Spleen (tissue), 11 donors: Measurements from ENCODE around the gene SF3B4. TPM values are rescaled to one million over a fixed set of nuclear protein-coding genes. Genes with fewer than 3 reads are reported as not detected.

Experiments used
- DNase-seq: peaks from one replicate; pipeline ENCODE4 v3.0.0-alpha.2; 2020
- H3K27ac ChIP-seq, 8 donors: fragments of 200-600 bp; sonication (generic) in 7 of 8; 1 replicate in 4 of 8; 2 replicates in 4 of 8; pipeline versions ENCODE4 v1.5.0 to v1.8.0; 2016 to 2021; ENCODE audit warnings: inconsistent platforms in 4 of 8, mild to moderate bottlenecking in 4 of 8, moderate library complexity in 1 of 8
- H3K27me3 ChIP-seq, 7 donors: fragments of 200-600 bp; sonication (generic) in 6 of 7; replicated peaks in 1 of 7; 1 replicate in 4 of 7; 2 replicates in 3 of 7; pipeline versions ENCODE4 v1.5.0 to v1.8.0; 2016 to 2021; ENCODE audit warnings: inconsistent platforms in 3 of 7, mild to moderate bottlenecking in 1 of 7
- H3K36me3 ChIP-seq, 6 donors: fragments of 200-600 bp; sonication (generic) in 5 of 6; 1 replicate in 4 of 6; 2 replicates in 2 of 6; pipeline versions ENCODE4 v1.5.0 to v1.8.0; 2016 to 2021; ENCODE audit warnings: inconsistent platforms in 2 of 6
- H3K4me1 ChIP-seq, 6 donors: fragments of 200-600 bp; sonication (generic) in 5 of 6; 1 replicate in 3 of 6; 2 replicates in 3 of 6; pipeline versions ENCODE4 v1.5.0 to v1.8.0; 2016 to 2021; ENCODE audit warnings: inconsistent platforms in 3 of 6
- H3K4me3 ChIP-seq, 8 donors: fragments of 200-600 bp; sonication (generic) in 7 of 8; 1 replicate in 4 of 8; 2 replicates in 4 of 8; pipeline versions ENCODE4 v1.5.0 to v1.8.0; 2016 to 2021; ENCODE audit warnings: inconsistent platforms in 4 of 8, mild to moderate bottlenecking in 4 of 8, moderate library complexity in 2 of 8
- H3K9me3 ChIP-seq, 8 donors: fragments of 200-600 bp; sonication (generic) in 7 of 8; 1 replicate in 4 of 8; 2 replicates in 4 of 8; pipeline versions ENCODE4 v1.5.0 to v1.8.0; 2016 to 2021; ENCODE audit warnings: inconsistent platforms in 4 of 8
- CTCF ChIP-seq, 11 experiments: fragments of 200-600 bp in 7 of 11; fragments of 450-650 bp in 4 of 11; sonication (generic) in 4 of 11; IDR thresholded peaks in 8 of 11; conservative IDR thresholded peaks in 3 of 11; 1 replicate in 7 of 11; 2 replicates in 4 of 11; pipeline versions ENCODE4 v1.4.0 to v1.8.0; 2016 to 2021; ENCODE audit warnings: antibody characterized with exemption in 11 of 11, inconsistent platforms in 4 of 11, mild to moderate bottlenecking in 1 of 11
- POLR2A ChIP-seq, 3 donors: fragments of 450-650 bp; IDR thresholded peaks; one replicate each; pipeline ENCODE4 v1.5.1; 2017; ENCODE audit warnings: antibody characterized with exemption in 3 of 3, mild to moderate bottlenecking in 1 of 3
- POLR2AphosphoS5 ChIP-seq, 3 donors: sonication (generic); formaldehyde crosslinking; IDR thresholded peaks; one replicate each; pipeline ENCODE4 v1.5.1; 2017; ENCODE audit warnings: antibody characterized with exemption in 3 of 3
- WGBS, 5 donors: extraction: QIAGEN DNeasy Blood & Tissue Kit in 3 of 5; methylation state at CpG; one replicate each; pipeline versions ENCODE4 v1.1.5 to v1.1.7; 2013 to 2018; 5-methylcytosine and 5-hydroxymethylcytosine counted together
- intact Hi-C: fragments of 100-400 bp; cut with DNase I; formaldehyde crosslinking; loops from one replicate; pipeline ENCODE4 v1.15.0; 2023; ENCODE audit warnings: low total_unique reads
- polyA plus RNA-seq, 3 donors: library from polyadenylated mRNA; stranded (reverse); fragments of 200-250 nt; gene quantifications; one replicate each; pipeline ENCODE4 v1.2.1, GENCODE V29; 2013
- total RNA-seq, 7 donors: library from RNA; depleted of rRNA in 3 of 7; stranded (reverse); fragments of >200 nt in 3 of 7; fragmentation: NEBNext Ultra II Directional in 4 of 7; extraction: Animal tissue kit (Norgen Biotek cat#: 25700) in 4 of 7; gene quantifications; one replicate each; pipeline versions ENCODE4 v1.1.0 to v1.2.1, GENCODE V29; 2016 to 2021
- donor health status: healthy with polysubstance abuse.
- donor health status: DM: no; HTN: no; CAD: no; lungs with moderate emphysema.
- donor health status: DM: no; HTN: no; CAD: no.
- donor health status: Bipolar disorder and iron deficiency.
- donor health status: healthy.
- donor health status: DM: no; HTN: no; CAD: no.
- donor health status: DM: yes; HTN: yes; CAD: no.

Gene SF3B4
- total and polyA plus RNA-seq, 10 donors, result 17.6 to 43.8 (median 28.5) TPM

DNA sequence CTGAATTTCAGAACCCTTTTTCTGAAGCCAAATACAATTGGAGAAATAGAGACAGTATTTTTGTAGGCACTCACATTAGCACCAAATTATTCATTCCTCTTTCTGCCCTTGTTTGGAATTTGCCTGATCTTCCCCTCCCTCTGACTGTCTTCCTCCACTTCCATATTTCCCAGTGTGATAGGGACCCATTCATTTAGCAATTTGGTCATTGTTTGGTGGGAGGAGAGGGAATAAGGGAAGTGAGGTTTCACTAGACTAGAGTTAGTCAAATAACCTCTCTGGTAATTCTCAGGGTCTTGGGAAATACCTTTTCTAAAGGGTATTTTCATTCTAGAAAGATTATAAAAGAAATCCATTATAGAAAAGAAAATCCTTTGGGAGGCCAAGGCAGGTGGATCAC lies 40.0 kb upstream of the SF3B4 start:
- TF ChIP-seq POLR2A (IDR thresholded peaks at IDR 0.05) (no peak), POLR2AphosphoS5 (IDR thresholded peaks at IDR 0.05) (no peak), CTCF (IDR thresholded peaks at IDR 0.05 in 8 of 11, conservative IDR thresholded peaks at IDR 0.05 in 3 of 11) (no peak)
- no peak for DNase-seq
- H3K27ac ChIP-seq, result no peak overlapping the region
- H3K36me3 ChIP-seq, result peaks cover 0 to 84% (median 46%) of the 10 kb centered on the region in 6 donors
- intact Hi-C loops, result no loop called here
- H3K4me3 ChIP-seq, result no peak overlapping the region
- H3K9me3 ChIP-seq, result no peaks in the 10 kb centered on the region
- H3K27me3 ChIP-seq, result no peaks in the 10 kb centered on the region
- H3K4me1 ChIP-seq, result peaks cover 0 to 9% (median under 1%) of the 10 kb centered on the region in 6 donors

- H3K27me3 ChIP-seq, result no peaks in the 10 kb centered on the region
- TF ChIP-seq CTCF (IDR thresholded peaks at IDR 0.05 in 8 of 11, conservative IDR thresholded peaks at IDR 0.05 in 3 of 11), result no peak
- no peak for TF ChIP-seq POLR2AphosphoS5 (IDR thresholded peaks at IDR 0.05)
- no peak for TF ChIP-seq POLR2A (IDR thresholded peaks at IDR 0.05)
- no peak overlapping the region for H3K4me3 ChIP-seq
- 88 to 95% (median 91%) methylated on average over 3 of the region's 3 CpGs for WGBS, 5 donors
- peaks cover 5 to 15% (median 7%) of the 10 kb centered on the region in 6 donors for H3K4me1 ChIP-seq
- no peak overlapping the region for H3K27ac ChIP-seq
- H3K36me3 ChIP-seq, result peaks cover 0 to 78% (median 46%) of the 10 kb centered on the region in 6 donors
- no peak for DNase-seq
- intact Hi-C loops, result no loop called here
- H3K9me3 ChIP-seq, result no peaks in the 10 kb centered on the region
Measured at GRCh38 chr1:149967041-149967440, 39.4 kb upstream of the SF3B4 start.

DNA sequence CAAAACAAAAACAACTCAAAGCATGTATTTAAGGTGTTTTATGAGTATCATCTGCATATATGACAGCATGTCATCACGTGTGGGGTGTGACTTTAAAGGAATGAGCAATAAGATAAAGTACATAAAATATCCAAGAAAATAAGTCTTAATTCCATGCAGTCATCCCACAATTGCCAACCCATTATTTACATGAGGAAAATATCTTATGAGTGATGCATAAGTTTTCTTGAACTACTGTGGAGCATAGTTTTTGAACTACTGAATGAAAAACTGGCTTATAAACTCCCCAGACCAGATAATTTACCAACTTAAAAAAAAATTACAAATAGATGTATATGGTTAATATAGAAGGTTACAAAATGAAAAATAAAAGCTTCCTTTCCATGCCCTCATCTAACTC lies 38.8 kb upstream of the SF3B4 start:
- Histone ChIP-seq H3K4me1 (peaks cover 8 to 20% (median 11%) of the 10 kb centered on the region in 6 donors), H3K27me3 (no peaks in the 10 kb centered on the region), H3K4me3 (no peak overlapping the region), H3K27ac (no peak overlapping the region), H3K9me3 (no peaks in the 10 kb centered on the region), H3K36me3 (peaks cover 0 to 72% (median 42%) of the 10 kb centered on the region in 6 donors)
- TF ChIP-seq POLR2AphosphoS5 (IDR thresholded peaks at IDR 0.05) (no peak), CTCF (IDR thresholded peaks at IDR 0.05 in 8 of 11, conservative IDR thresholded peaks at IDR 0.05 in 3 of 11) (no peak), POLR2A (IDR thresholded peaks at IDR 0.05) (no peak)
- intact Hi-C loops, result no loop called here
- 76 to 97% (median 89%) methylated on average over 1 of the region's 1 CpG for WGBS, 5 donors
- no peak for DNase-seq

- H3K9me3 ChIP-seq, result no peaks in the 10 kb centered on the region
- no peak overlapping the region for H3K27ac ChIP-seq
- H3K4me3 ChIP-seq, result no peak overlapping the region
- H3K27me3 ChIP-seq, result no peaks in the 10 kb centered on the region
- H3K4me1 ChIP-seq, result peaks cover 8 to 20% (median 11%) of the 10 kb centered on the region in 6 donors
- WGBS, 5 donors, result 83 to 96% (median 86%) methylated on average over 3 of the region's 3 CpGs
- TF ChIP-seq CTCF (IDR thresholded peaks at IDR 0.05 in 8 of 11, conservative IDR thresholded peaks at IDR 0.05 in 3 of 11) (no peak), POLR2AphosphoS5 (IDR thresholded peaks at IDR 0.05) (no peak), POLR2A (IDR thresholded peaks at IDR 0.05) (no peak)
- H3K36me3 ChIP-seq, result peaks cover 0 to 62% (median 35%) of the 10 kb centered on the region in 6 donors
- intact Hi-C loops, result no loop called here
- DNase-seq, result no peak
Measured at GRCh38 chr1:149965440-149965839, 37.8 kb upstream of the SF3B4 start.
